ENCODE data around the gene TFAP2E.

DNA sequence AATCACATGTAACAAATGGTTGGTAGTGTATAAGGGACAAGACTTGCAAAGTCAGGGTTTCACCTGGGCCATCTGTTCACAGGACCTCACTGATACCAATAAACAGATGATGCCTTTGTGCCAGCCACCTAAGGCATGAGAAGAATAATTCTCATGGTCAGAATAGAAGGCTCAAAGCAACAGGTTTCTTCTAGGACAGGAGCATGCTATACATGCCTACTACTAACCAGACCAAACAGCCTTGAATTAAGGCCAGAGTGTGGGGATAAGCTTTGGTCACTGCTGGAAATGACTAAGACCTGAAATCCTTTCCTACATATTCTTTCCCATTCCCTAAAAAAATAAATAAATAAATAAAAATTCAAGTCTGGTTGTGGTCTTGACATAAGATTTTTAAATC is 50.7 kb downstream of the TFAP2E start:
- TF ChIP-seq EP300 (IDR thresholded peaks at IDR 0.05) = no peak
- TF ChIP-seq, protein P1, sequence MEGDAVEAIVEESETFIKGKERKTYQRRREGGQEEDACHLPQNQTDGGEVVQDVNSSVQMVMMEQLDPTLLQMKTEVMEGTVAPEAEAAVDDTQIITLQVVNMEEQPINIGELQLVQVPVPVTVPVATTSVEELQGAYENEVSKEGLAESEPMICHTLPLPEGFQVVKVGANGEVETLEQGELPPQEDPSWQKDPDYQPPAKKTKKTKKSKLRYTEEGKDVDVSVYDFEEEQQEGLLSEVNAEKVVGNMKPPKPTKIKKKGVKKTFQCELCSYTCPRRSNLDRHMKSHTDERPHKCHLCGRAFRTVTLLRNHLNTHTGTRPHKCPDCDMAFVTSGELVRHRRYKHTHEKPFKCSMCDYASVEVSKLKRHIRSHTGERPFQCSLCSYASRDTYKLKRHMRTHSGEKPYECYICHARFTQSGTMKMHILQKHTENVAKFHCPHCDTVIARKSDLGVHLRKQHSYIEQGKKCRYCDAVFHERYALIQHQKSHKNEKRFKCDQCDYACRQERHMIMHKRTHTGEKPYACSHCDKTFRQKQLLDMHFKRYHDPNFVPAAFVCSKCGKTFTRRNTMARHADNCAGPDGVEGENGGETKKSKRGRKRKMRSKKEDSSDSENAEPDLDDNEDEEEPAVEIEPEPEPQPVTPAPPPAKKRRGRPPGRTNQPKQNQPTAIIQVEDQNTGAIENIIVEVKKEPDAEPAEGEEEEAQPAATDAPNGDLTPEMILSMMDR (IDR thresholded peaks at IDR 0.05) = no peak
- no peak for TF ChIP-seq POLR2AphosphoS5 (IDR thresholded peaks at IDR 0.05)
- no peak for TF ChIP-seq POLR2A (IDR thresholded peaks at IDR 0.05)

All from stomach (tissue), 4 donors.